ENCODE results near the gene FIG4. TPM values are rescaled to one million over a fixed set of nuclear protein-coding genes. Genes with fewer than 3 reads are reported as not detected.

Gene FIG4
- total and polyA plus RNA-seq, 2 of the 13 experiments (the other 11 are each of a cell fraction or from before 2014, with no cell fraction given), result 5.5 to 7.9 TPM

DNA sequence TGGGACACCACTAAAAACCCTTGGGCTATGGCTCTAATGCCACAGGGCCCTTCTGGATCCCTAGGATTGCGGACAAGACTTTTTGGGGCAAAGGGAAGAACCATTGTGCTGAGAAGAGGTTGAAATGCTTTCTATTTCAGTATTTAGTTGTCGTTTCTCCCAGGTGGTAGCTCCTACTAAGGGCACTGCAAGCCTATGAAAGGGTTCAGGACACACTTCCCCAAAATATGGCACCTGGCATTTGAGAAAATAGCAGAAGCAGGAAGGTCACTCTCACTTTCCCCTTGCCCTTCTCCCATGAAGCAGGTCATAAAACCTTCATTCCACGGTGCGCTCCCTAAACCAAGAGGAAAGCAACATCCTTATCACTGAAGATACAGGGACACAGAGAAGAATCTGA lies 161.6 kb downstream of the FIG4 start:
- no peak for FAIRE-seq
- Histone ChIP-seq H3K36me3 (replicated peaks in 1 of 2; ENCODE audit: control insufficient read depth in 1 of 2, insufficient read depth in 2 of 2, low read length in 2 of 2) (no peaks in the 10 kb centered on the region), H2AFZ (ENCODE audit: low read length) (no peak overlapping the region), H3K4me2 (ENCODE audit: low read depth, low read length) (no peak overlapping the region), H3K4me1 (ENCODE audit: insufficient read depth, low read length) (no peaks in the 10 kb centered on the region), H4K20me1 (ENCODE audit: insufficient read depth, low read length) (no peaks in the 10 kb centered on the region), H3K9ac (ENCODE audit: insufficient read depth, low read depth, low read length) (no peak overlapping the region), H3K27ac (ENCODE audit: extremely low read length, insufficient read depth, low read length) (no peak overlapping the region), H3K79me2 (ENCODE audit: insufficient read depth, low read length) (no peaks in the 10 kb centered on the region), H3K27me3 (ENCODE audit: control insufficient read depth in 1 of 2, insufficient read depth in 2 of 2, low read length in 2 of 2) (peaks cover 0 to under 1% of the 10 kb centered on the region in 2 experiments; a peak in 1 of 5 replicates), H3K4me3 (replicated peaks in 1 of 3; ENCODE audit: insufficient read depth in 1 of 3, low read depth in 2 of 3, low read length in 3 of 3) (no peak overlapping the region), H3K9me3 (ENCODE audit: low read length) (no peaks in the 10 kb centered on the region)
- CTCF ChIA-PET (ENCODE audit: low intra/inter-chr PET ratio, low total read pairs), result no interaction called here
- no TSS peak for BruUV-seq (replicated peaks)
- POLR2A ChIA-PET, result no interaction called here
- intact Hi-C loops (cut with micrococcal nuclease; ENCODE audit: unreplicated experiment), result no loop called here
- TF ChIP-seq KMT2A (CRISPR knock-in tag; IDR thresholded peaks at IDR 0.05), result no peak
- TF ChIP-seq, protein P1, sequence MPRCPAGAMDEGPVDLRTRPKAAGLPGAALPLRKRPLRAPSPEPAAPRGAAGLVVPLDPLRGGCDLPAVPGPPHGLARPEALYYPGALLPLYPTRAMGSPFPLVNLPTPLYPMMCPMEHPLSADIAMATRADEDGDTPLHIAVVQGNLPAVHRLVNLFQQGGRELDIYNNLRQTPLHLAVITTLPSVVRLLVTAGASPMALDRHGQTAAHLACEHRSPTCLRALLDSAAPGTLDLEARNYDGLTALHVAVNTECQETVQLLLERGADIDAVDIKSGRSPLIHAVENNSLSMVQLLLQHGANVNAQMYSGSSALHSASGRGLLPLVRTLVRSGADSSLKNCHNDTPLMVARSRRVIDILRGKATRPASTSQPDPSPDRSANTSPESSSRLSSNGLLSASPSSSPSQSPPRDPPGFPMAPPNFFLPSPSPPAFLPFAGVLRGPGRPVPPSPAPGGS (CRISPR knock-in tag; IDR thresholded peaks at IDR 0.05), result no peak
- TF ChIP-seq ZZZ3 (CRISPR knock-in tag; IDR thresholded peaks at IDR 0.05; ENCODE audit: borderline replicate concordance), result no peak
- no peak for TF ChIP-seq SPEN (CRISPR knock-in tag; IDR thresholded peaks at IDR 0.05; ENCODE audit: low read depth)
- no peak for TF ChIP-seq BRCA1 (CRISPR knock-in tag; IDR thresholded peaks at IDR 0.05)
- TF ChIP-seq DR1 (CRISPR knock-in tag; IDR thresholded peaks at IDR 0.05), result no peak
- no peak for TF ChIP-seq HES4 (CRISPR knock-in tag; IDR thresholded peaks at IDR 0.05; ENCODE audit: borderline replicate concordance)
- TF ChIP-seq, protein P2, sequence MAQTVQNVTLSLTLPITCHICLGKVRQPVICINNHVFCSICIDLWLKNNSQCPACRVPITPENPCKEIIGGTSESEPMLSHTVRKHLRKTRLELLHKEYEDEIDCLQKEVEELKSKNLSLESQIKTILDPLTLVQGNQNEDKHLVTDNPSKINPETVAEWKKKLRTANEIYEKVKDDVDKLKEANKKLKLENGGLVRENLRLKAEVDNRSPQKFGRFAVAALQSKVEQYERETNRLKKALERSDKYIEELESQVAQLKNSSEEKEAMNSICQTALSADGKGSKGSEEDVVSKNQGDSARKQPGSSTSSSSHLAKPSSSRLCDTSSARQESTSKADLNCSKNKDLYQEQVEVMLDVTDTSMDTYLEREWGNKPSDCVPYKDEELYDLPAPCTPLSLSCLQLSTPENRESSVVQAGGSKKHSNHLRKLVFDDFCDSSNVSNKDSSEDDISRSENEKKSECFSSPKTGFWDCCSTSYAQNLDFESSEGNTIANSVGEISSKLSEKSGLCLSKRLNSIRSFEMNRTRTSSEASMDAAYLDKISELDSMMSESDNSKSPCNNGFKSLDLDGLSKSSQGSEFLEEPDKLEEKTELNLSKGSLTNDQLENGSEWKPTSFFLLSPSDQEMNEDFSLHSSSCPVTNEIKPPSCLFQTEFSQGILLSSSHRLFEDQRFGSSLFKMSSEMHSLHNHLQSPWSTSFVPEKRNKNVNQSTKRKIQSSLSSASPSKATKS (CRISPR knock-in tag; IDR thresholded peaks at IDR 0.05), result no peak
- no peak for TF ChIP-seq ZNF333 (CRISPR knock-in tag; IDR thresholded peaks at IDR 0.05; ENCODE audit: borderline replicate concordance)
- TF ChIP-seq, protein P3, sequence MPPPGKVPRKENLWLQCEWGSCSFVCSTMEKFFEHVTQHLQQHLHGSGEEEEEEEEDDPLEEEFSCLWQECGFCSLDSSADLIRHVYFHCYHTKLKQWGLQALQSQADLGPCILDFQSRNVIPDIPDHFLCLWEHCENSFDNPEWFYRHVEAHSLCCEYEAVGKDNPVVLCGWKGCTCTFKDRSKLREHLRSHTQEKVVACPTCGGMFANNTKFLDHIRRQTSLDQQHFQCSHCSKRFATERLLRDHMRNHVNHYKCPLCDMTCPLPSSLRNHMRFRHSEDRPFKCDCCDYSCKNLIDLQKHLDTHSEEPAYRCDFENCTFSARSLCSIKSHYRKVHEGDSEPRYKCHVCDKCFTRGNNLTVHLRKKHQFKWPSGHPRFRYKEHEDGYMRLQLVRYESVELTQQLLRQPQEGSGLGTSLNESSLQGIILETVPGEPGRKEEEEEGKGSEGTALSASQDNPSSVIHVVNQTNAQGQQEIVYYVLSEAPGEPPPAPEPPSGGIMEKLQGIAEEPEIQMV (CRISPR knock-in tag; IDR thresholded peaks at IDR 0.05; ENCODE audit: low read depth), result no peak
- TF ChIP-seq MTF2 (CRISPR knock-in tag; IDR thresholded peaks at IDR 0.05; ENCODE audit: borderline replicate concordance), result no peak
- TF ChIP-seq ZMAT3 (CRISPR knock-in tag; conservative IDR thresholded peaks at IDR 0.05), result no peak
- no peak for TF ChIP-seq SMYD3 (CRISPR knock-in tag; IDR thresholded peaks at IDR 0.05)
- in situ Hi-C loops (cut with HindIII; ENCODE audit: extremely low pct_ligation_motif_present, low pct_unique_long_range_greater_than_20kb), result no loop called here
- WGBS (ENCODE audit: low lambda C conversion rate), result 26% methylated on average over 4 of the region's 4 CpGs
- ATAC-seq, result no peak
- no peak for DNase-seq (ENCODE audit: low spot score)

All from HepG2 (cell line).